ENCODE results near the gene PIEZO2.

PIEZO2 gene

GRCh38 chr18:11043694-11044093 is 105.7 kb downstream of the PIEZO2 start:
- H3F3A ChIP-seq (ENCODE audit: low read depth): no peaks in the 10 kb centered on the region
- H3K9ac ChIP-seq (ENCODE audit: low read depth, low read length, poor library complexity, severe bottlenecking): no peak overlapping the region
- H3K9me2 ChIP-seq (replicated peaks; ENCODE audit: low read depth, low read length): no peaks in the 10 kb centered on the region
- peaks cover 6% of the 10 kb centered on the region for H3K4me1 ChIP-seq (ENCODE audit: insufficient read depth, low read length, poor library complexity, severe bottlenecking)
- H3K4me2 ChIP-seq (ENCODE audit: low read depth, low read length, poor library complexity, severe bottlenecking): no peak overlapping the region
- no peak overlapping the region for H3K4me3 ChIP-seq (ENCODE audit: low read length, poor library complexity, severe bottlenecking)
- H4K20me1 ChIP-seq (ENCODE audit: insufficient read depth, low read length, poor library complexity, severe bottlenecking): no peaks in the 10 kb centered on the region
- no peak for TF ChIP-seq EZH2phosphoT487 (IDR thresholded peaks at IDR 0.05; ENCODE audit: borderline replicate concordance)
- TF ChIP-seq, protein P1, sequence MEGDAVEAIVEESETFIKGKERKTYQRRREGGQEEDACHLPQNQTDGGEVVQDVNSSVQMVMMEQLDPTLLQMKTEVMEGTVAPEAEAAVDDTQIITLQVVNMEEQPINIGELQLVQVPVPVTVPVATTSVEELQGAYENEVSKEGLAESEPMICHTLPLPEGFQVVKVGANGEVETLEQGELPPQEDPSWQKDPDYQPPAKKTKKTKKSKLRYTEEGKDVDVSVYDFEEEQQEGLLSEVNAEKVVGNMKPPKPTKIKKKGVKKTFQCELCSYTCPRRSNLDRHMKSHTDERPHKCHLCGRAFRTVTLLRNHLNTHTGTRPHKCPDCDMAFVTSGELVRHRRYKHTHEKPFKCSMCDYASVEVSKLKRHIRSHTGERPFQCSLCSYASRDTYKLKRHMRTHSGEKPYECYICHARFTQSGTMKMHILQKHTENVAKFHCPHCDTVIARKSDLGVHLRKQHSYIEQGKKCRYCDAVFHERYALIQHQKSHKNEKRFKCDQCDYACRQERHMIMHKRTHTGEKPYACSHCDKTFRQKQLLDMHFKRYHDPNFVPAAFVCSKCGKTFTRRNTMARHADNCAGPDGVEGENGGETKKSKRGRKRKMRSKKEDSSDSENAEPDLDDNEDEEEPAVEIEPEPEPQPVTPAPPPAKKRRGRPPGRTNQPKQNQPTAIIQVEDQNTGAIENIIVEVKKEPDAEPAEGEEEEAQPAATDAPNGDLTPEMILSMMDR (conservative IDR thresholded peaks at IDR 0.05; ENCODE audit: low read length): no peak
- H3K9me3 ChIP-seq (ENCODE audit: insufficient read depth, low read depth, low read length): no peaks in the 10 kb centered on the region
- H2AFZ ChIP-seq (ENCODE audit: low read length): no peak overlapping the region
- no peaks in the 10 kb centered on the region for H3K27me3 ChIP-seq (ENCODE audit: insufficient read depth, low read length, poor library complexity, severe bottlenecking)
- no peaks in the 10 kb centered on the region for H3K36me3 ChIP-seq (ENCODE audit: insufficient read depth, low read length)
- no peaks in the 10 kb centered on the region for H3K79me2 ChIP-seq (ENCODE audit: insufficient read depth, low read length)

GRCh38 chr18:11042247-11042646 is 107.1 kb downstream of the PIEZO2 start:
- H3K4me3 ChIP-seq (ENCODE audit: low read length, poor library complexity, severe bottlenecking): no peak overlapping the region
- H2AFZ ChIP-seq (ENCODE audit: low read length): no peak overlapping the region
- no peaks in the 10 kb centered on the region for H3K27me3 ChIP-seq (ENCODE audit: insufficient read depth, low read length, poor library complexity, severe bottlenecking)
- H3K9ac ChIP-seq (ENCODE audit: low read depth, low read length, poor library complexity, severe bottlenecking): no peak overlapping the region
- H3F3A ChIP-seq (ENCODE audit: low read depth): no peaks in the 10 kb centered on the region
- no peaks in the 10 kb centered on the region for H3K9me2 ChIP-seq (replicated peaks; ENCODE audit: low read depth, low read length)
- no peak for TF ChIP-seq EZH2phosphoT487 (IDR thresholded peaks at IDR 0.05; ENCODE audit: borderline replicate concordance)
- TF ChIP-seq, protein P1 (conservative IDR thresholded peaks at IDR 0.05; ENCODE audit: low read length): no peak
- no peaks in the 10 kb centered on the region for H3K9me3 ChIP-seq (ENCODE audit: insufficient read depth, low read depth, low read length)
- H3K4me1 ChIP-seq (ENCODE audit: insufficient read depth, low read length, poor library complexity, severe bottlenecking): peaks cover 19% of the 10 kb centered on the region
- H3K36me3 ChIP-seq (ENCODE audit: insufficient read depth, low read length): no peaks in the 10 kb centered on the region
- no peak overlapping the region for H3K4me2 ChIP-seq (ENCODE audit: low read depth, low read length, poor library complexity, severe bottlenecking)
- H3K79me2 ChIP-seq (ENCODE audit: insufficient read depth, low read length): no peaks in the 10 kb centered on the region
- H4K20me1 ChIP-seq (ENCODE audit: insufficient read depth, low read length, poor library complexity, severe bottlenecking): no peaks in the 10 kb centered on the region

- H3K4me2 ChIP-seq (ENCODE audit: low read depth, low read length, poor library complexity, severe bottlenecking): no peak overlapping the region
- TF ChIP-seq, protein P1 (conservative IDR thresholded peaks at IDR 0.05; ENCODE audit: low read length): peak; percentile 89
- TF ChIP-seq EZH2phosphoT487 (IDR thresholded peaks at IDR 0.05; ENCODE audit: borderline replicate concordance): no peak
- no peaks in the 10 kb centered on the region for H3K9me3 ChIP-seq (ENCODE audit: insufficient read depth, low read depth, low read length)
These were observed 108.3 kb downstream of the PIEZO2 start for GRCh38 chr18:11040823-11041656.

More at GRCh38 chr18:11040823-11041656, 108.3 kb downstream of the PIEZO2 start:
- Histone ChIP-seq H3K9me2 (replicated peaks; ENCODE audit: low read depth, low read length) (no peaks in the 10 kb centered on the region), H3K27me3 (ENCODE audit: insufficient read depth, low read length, poor library complexity, severe bottlenecking) (no peaks in the 10 kb centered on the region), H3K36me3 (ENCODE audit: insufficient read depth, low read length) (no peaks in the 10 kb centered on the region), H3K9ac (ENCODE audit: low read depth, low read length, poor library complexity, severe bottlenecking) (no peak overlapping the region), H4K20me1 (ENCODE audit: insufficient read depth, low read length, poor library complexity, severe bottlenecking) (no peaks in the 10 kb centered on the region), H3K4me1 (ENCODE audit: insufficient read depth, low read length, poor library complexity, severe bottlenecking) (peaks cover 21% of the 10 kb centered on the region), H3K79me2 (ENCODE audit: insufficient read depth, low read length) (no peaks in the 10 kb centered on the region), H3F3A (ENCODE audit: low read depth) (no peaks in the 10 kb centered on the region), H2AFZ (ENCODE audit: low read length) (no peak overlapping the region), H3K4me3 (ENCODE audit: low read length, poor library complexity, severe bottlenecking) (no peak overlapping the region)
